Type B pancreatic cell (in vitro differentiated cells): ENCODE data around the gene MGMT. TPM values are rescaled to one million over a fixed set of nuclear protein-coding genes. Genes with fewer than 3 reads are reported as not detected.
A peak's percentile ranks its signal among the peaks of the same experiment; 100 is the strongest.

Experiments used
- DNase-seq: peaks from one replicate; pipeline ENCODE4 v3.0.0; 2021; ENCODE audit warnings: mixed read lengths; ENCODE audit not compliant: unreplicated experiment; ENCODE audit errors: extremely low spot score
- H3K27ac Mint-ChIP-seq: 2 replicates; pipeline ENCODE4 v1.8.0; 2021; ENCODE audit warnings: mild to moderate bottlenecking, mixed read lengths
- H3K27me3 Mint-ChIP-seq: 2 replicates; pipeline ENCODE4 v1.8.0; 2021; ENCODE audit warnings: mixed read lengths
- H3K36me3 Mint-ChIP-seq: 2 replicates; pipeline ENCODE4 v1.8.0; 2021; ENCODE audit warnings: mixed read lengths
- H3K4me1 Mint-ChIP-seq: one replicate; pipeline ENCODE4 v1.8.0; 2021; ENCODE audit warnings: mixed read lengths; ENCODE audit not compliant: unreplicated experiment
- H3K4me3 Mint-ChIP-seq: 2 replicates; pipeline ENCODE4 v1.8.0; 2021; ENCODE audit warnings: mild to moderate bottlenecking, mixed read lengths
- H3K9me3 Mint-ChIP-seq: 2 replicates; pipeline ENCODE4 v1.8.0; 2021; ENCODE audit warnings: mixed read lengths
- CTCF ChIP-seq: fragments of 200-600 bp; sonication (generic); conservative IDR thresholded peaks from 2 replicates; pipeline ENCODE4 v1.5.0; 2021; ENCODE audit warnings: antibody characterized with exemption, mild to moderate bottlenecking
- total RNA-seq: library from RNA; stranded (reverse); gene quantifications from 2 replicates; pipeline ENCODE4 v1.2.1, GENCODE V29; 2021; ENCODE audit warnings: low replicate concordance

MGMT gene
- total RNA-seq, 1 donor from 2014 or later, result 18.8 TPM

GRCh38 chr10:129730272-129730992 is 263.4 kb downstream of the MGMT start:
- no peaks in the 10 kb centered on the region for H3K27me3 Mint-ChIP-seq
- no peaks in the 10 kb centered on the region for H3K4me1 Mint-ChIP-seq
- no peak for DNase-seq
- H3K27ac Mint-ChIP-seq, result no peak overlapping the region
- no peak for TF ChIP-seq CTCF
- no peak overlapping the region for H3K4me3 Mint-ChIP-seq
- peaks cover 3% of the 10 kb centered on the region for H3K36me3 Mint-ChIP-seq
- H3K9me3 Mint-ChIP-seq, result no peaks in the 10 kb centered on the region

GRCh38 chr10:129730993-129731325 is 263.9 kb downstream of the MGMT start:
- Mint-ChIP-seq H3K36me3 (peaks cover 3% of the 10 kb centered on the region), H3K27ac (no peak overlapping the region), H3K9me3 (no peaks in the 10 kb centered on the region), H3K4me1 (no peaks in the 10 kb centered on the region), H3K27me3 (no peaks in the 10 kb centered on the region), H3K4me3 (no peak overlapping the region)
- no peak for TF ChIP-seq CTCF
- DNase-seq, result no peak

- no peak overlapping the region for H3K27ac Mint-ChIP-seq
- no peaks in the 10 kb centered on the region for H3K4me1 Mint-ChIP-seq
- TF ChIP-seq CTCF, result no peak
- H3K36me3 Mint-ChIP-seq, result peaks cover 7% of the 10 kb centered on the region
- peak; percentile 53 for DNase-seq
- no peaks in the 10 kb centered on the region for H3K9me3 Mint-ChIP-seq
- H3K27me3 Mint-ChIP-seq, result no peaks in the 10 kb centered on the region
- no peak overlapping the region for H3K4me3 Mint-ChIP-seq
Measured at GRCh38 chr10:129740532-129741279, 273.7 kb downstream of the MGMT start.

- Mint-ChIP-seq H3K36me3 (peaks cover 7% of the 10 kb centered on the region), H3K27me3 (no peaks in the 10 kb centered on the region), H3K4me1 (no peaks in the 10 kb centered on the region), H3K9me3 (no peaks in the 10 kb centered on the region), H3K27ac (no peak overlapping the region), H3K4me3 (no peak overlapping the region)
- no peak for TF ChIP-seq CTCF
- DNase-seq, result peak; percentile 49
Measured at GRCh38 chr10:129741280-129741977, 274.4 kb downstream of the MGMT start.

GRCh38 chr10:129741978-129742741 is 275.1 kb downstream of the MGMT start:
- DNase-seq, result peak; percentile 48

More at GRCh38 chr10:129741978-129742741, 275.1 kb downstream of the MGMT start:
- no peaks in the 10 kb centered on the region for H3K9me3 Mint-ChIP-seq
- no peak overlapping the region for H3K4me3 Mint-ChIP-seq
- no peak overlapping the region for H3K27ac Mint-ChIP-seq
- peaks cover 7% of the 10 kb centered on the region for H3K36me3 Mint-ChIP-seq
- TF ChIP-seq CTCF, result no peak
- no peaks in the 10 kb centered on the region for H3K4me1 Mint-ChIP-seq
- no peaks in the 10 kb centered on the region for H3K27me3 Mint-ChIP-seq
